Measurements from ENCODE around the gene REXO4. TPM values are rescaled to one million over a fixed set of nuclear protein-coding genes. Genes with fewer than 3 reads are reported as not detected.

The REXO4 gene
- total and polyA plus RNA-seq, 10 of the 15 experiments (the other 5 are each of a cell fraction or from before 2014, with no cell fraction given): 2.7 to 43.9 (median 30.5) TPM

DNA sequence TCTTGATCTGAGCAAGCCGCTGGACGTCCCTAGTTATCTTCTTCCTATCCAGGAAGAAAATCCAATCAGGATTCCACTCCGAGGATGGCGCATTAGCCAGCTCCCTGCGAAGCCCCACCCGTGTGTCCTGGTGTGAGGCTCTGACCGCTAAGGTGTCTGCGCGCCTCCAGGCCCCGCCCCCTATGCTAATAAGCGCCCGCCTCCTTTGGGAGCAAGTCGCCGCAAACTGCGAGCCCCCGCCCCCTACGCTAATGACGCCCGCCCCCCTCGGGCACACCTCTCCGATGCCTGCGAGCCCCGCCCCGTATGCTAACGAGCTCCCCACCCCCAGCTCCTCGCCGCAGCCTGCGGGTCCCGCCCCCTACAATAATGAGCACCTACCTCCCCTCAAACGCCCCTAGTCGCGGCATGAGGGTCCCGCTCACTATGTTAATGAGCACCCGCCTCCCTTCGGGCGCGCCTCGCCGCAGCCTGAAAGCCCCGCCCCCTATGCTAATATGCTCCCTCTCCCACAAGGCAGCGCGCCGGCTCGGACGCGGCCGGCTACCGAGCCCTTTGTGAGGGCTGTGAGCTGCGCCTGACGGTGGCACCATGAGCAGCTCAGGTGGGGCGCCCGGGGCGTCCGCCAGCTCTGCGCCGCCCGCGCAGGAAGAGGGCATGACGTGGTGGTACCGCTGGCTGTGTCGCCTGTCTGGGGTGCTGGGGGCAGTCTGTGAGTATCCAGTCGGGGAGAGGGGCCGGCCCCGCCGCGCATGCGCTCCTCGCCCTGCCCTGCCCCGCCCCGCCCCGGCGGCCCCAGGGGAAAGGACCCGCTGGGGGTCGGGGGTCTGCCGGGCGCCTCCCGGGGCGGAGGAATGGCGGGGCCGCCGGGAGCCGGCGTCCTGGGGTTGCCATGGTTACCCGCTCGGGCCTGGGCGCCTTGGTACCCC, 41.9 kb upstream of the REXO4 start, which contains the start of gene CACFD1:
Gene CACFD1 (plus strand): TSS at position 503 of the 929 bp plus-strand sequence. CDS start 89 bp downstream, at position 592.
- no TSS peak for BruUV-seq (replicated peaks)
- H3K4me2 ChIP-seq (ENCODE audit: control insufficient read depth, insufficient read depth): peak within 1 kb of the TSS; percentile 85
- no peaks in the 10 kb centered on the region for H3K9me3 ChIP-seq (replicated peaks; ENCODE audit: control insufficient read depth, insufficient read depth, low read length)
- peak; percentile 80 for FAIRE-seq
- H3K36me3 ChIP-seq (ENCODE audit: control insufficient read depth in 2 of 2, insufficient read depth in 2 of 2, low read length in 1 of 2): no peaks in the 10 kb centered on the region
- H4K20me1 ChIP-seq (ENCODE audit: control insufficient read depth, insufficient read depth): no peaks in the 10 kb centered on the region
- DNase-seq (ENCODE audit: low read depth, low spot score): peak; percentile 65
- ChIA-PET RAD21 (ENCODE audit: unreplicated experiment) (interaction anchor here (0.7 to 2.9 kb wide), 10 partner anchors 18 to 1888 kb away, joined by 3 to 20 read pairs (median 4); partner anchors contain the start of genes GFI1B and SLC2A6), SMC1A (ENCODE audit: uncharacterized antibody, unreplicated experiment) (interaction anchor here (1.0 to 1.9 kb wide), 5 partner anchors 17 to 44 kb away, joined by 3 to 9 read pairs (median 5); partner anchors contain the start of genes ADAMTS13 and SLC2A6), POLR2A (interaction anchor here (0.5 to 2.2 kb wide), 14 partner anchors 9 to 485 kb away, joined by 3 to 27 read pairs (median 3); partner anchors contain the start of genes MED22, RPL7A and SLC2A6), CTCF (interaction anchor here (0.6 to 2.8 kb wide), 9 partner anchors 19 to 534 kb away, joined by 3 to 17 read pairs (median 3); partner anchors contain the start of gene SLC2A6)
- intact Hi-C loops (cut with micrococcal nuclease; ENCODE audit: unreplicated experiment) (loop anchor here (1.0 kb wide), 1 partner anchor 19 kb away; no protein-coding TSS in a partner anchor), in situ Hi-C loops (cut with MboI) (no loop called here)
- peaks cover 9% of the 10 kb centered on the region for H3K4me1 ChIP-seq (ENCODE audit: control insufficient read depth, insufficient read depth, low read length)
- H3K27me3 ChIP-seq (replicated peaks in 1 of 2; ENCODE audit: control insufficient read depth in 2 of 2, insufficient read depth in 2 of 2, low read length in 1 of 2): no peaks in the 10 kb centered on the region; a peak in 2 of 4 replicates
- ATAC-seq: peak; percentile 88
- peak within 1 kb of the TSS; percentile 64; the same call in 1 of the 2 replicates for H3K9ac ChIP-seq (ENCODE audit: control insufficient read depth, insufficient read depth, low read length)
- H2AFZ ChIP-seq (ENCODE audit: control insufficient read depth, low read depth, low read length): peak within 1 kb of the TSS; percentile 95
- peak within 1 kb of the TSS; percentile 63 for H3K27ac ChIP-seq (ENCODE audit: control insufficient read depth, insufficient read depth)
- 1% methylated on average over 70 of the region's 86 CpGs for WGBS (ENCODE audit: insufficient coverage, insufficient replicate concordance, low lambda C conversion rate, missing lambda C conversion rate)
- H3K4me3 ChIP-seq: peak within 1 kb of the TSS; percentile 97
- no peaks in the 10 kb centered on the region for H3K79me2 ChIP-seq (ENCODE audit: control insufficient read depth, insufficient read depth, low read length)
- TF ChIP-seq ETV6 (conservative IDR thresholded peaks at IDR 0.05 in 1 of 2, IDR thresholded peaks at IDR 0.05 in 1 of 2; ENCODE audit: borderline replicate concordance in 1 of 2, low read depth in 1 of 2) (no peak), SIN3A (IDR thresholded peaks at IDR 0.05; ENCODE audit: low read depth, low read length) (peak; percentile 62), NBN (IDR thresholded peaks at IDR 0.05) (no peak), BCL11A (IDR thresholded peaks at IDR 0.05; ENCODE audit: low read depth, low read length) (0 out of 2 replicates have a peak, but pooled peaks have one; percentile 5), NFIC (IDR thresholded peaks at IDR 0.05; ENCODE audit: low read depth, low read length) (no peak), ZBTB4 (CRISPR knock-in tag; IDR thresholded peaks at IDR 0.05) (no peak), STAT3 (IDR thresholded peaks at IDR 0.05; ENCODE audit: low read depth, low read length) (no peak), CREB1 (IDR thresholded peaks at IDR 0.05; ENCODE audit: low read depth) (no peak; the same call in 1 of the 2 replicates), HDAC2 (IDR thresholded peaks at IDR 0.05) (no peak)
- TF ChIP-seq, protein P1, sequence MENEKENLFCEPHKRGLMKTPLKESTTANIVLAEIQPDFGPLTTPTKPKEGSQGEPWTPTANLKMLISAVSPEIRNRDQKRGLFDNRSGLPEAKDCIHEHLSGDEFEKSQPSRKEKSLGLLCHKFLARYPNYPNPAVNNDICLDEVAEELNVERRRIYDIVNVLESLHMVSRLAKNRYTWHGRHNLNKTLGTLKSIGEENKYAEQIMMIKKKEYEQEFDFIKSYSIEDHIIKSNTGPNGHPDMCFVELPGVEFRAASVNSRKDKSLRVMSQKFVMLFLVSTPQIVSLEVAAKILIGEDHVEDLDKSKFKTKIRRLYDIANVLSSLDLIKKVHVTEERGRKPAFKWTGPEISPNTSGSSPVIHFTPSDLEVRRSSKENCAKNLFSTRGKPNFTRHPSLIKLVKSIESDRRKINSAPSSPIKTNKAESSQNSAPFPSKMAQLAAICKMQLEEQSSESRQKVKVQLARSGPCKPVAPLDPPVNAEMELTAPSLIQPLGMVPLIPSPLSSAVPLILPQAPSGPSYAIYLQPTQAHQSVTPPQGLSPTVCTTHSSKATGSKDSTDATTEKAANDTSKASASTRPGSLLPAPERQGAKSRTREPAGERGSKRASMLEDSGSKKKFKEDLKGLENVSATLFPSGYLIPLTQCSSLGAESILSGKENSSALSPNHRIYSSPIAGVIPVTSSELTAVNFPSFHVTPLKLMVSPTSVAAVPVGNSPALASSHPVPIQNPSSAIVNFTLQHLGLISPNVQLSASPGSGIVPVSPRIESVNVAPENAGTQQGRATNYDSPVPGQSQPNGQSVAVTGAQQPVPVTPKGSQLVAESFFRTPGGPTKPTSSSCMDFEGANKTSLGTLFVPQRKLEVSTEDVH (IDR thresholded peaks at IDR 0.05; ENCODE audit: low read depth, partially characterized antibody): no peak
- TF ChIP-seq, protein P2, sequence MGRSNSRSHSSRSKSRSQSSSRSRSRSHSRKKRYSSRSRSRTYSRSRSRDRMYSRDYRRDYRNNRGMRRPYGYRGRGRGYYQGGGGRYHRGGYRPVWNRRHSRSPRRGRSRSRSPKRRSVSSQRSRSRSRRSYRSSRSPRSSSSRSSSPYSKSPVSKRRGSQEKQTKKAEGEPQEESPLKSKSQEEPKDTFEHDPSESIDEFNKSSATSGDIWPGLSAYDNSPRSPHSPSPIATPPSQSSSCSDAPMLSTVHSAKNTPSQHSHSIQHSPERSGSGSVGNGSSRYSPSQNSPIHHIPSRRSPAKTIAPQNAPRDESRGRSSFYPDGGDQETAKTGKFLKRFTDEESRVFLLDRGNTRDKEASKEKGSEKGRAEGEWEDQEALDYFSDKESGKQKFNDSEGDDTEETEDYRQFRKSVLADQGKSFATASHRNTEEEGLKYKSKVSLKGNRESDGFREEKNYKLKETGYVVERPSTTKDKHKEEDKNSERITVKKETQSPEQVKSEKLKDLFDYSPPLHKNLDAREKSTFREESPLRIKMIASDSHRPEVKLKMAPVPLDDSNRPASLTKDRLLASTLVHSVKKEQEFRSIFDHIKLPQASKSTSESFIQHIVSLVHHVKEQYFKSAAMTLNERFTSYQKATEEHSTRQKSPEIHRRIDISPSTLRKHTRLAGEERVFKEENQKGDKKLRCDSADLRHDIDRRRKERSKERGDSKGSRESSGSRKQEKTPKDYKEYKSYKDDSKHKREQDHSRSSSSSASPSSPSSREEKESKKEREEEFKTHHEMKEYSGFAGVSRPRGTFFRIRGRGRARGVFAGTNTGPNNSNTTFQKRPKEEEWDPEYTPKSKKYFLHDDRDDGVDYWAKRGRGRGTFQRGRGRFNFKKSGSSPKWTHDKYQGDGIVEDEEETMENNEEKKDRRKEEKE (IDR thresholded peaks at IDR 0.05): no peak

Data from GM12878 (cell line).